ENCODE results near the gene SOX8.

The SOX8 gene

GRCh38 chr16:986411-986810 is 4.8 kb downstream of the SOX8 start:
- no peak for DNase-seq

DNA sequence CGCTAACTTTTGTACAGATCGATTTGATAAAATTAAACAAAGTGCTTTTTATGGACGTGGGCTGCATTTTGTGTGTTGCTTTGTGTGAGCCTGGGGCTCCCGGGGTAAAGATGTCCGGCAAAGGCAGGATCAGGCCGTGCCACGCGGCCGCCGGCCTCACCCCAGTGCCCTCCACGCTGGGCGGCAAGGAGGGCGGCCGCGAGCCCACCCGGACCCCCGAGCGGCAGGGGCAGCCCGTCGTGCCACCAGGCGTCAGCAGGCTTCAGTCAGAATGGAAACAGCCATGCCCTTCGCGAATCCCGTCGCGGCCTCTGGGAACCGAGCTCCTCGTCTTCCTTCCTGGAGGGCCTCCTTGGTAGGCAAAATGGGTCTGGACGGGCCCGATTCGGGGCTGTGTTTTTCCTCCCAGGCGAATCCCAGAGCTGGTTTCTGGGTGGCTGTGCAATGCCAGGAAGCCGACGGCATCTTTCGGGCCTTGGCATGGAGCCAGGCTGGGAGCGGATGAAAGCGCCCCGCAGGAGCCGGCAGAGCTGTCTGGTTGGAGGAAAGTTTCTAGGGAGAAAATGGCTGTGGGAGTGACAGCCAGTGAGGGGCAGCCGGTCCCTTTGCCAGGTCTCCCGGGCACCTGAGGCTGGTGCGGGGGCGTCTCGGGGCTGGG is 5.5 kb downstream of the SOX8 start:
- peak in 40 of 51 donors; percentile 20 to 77 (median 52) for DNase-seq

DNA sequence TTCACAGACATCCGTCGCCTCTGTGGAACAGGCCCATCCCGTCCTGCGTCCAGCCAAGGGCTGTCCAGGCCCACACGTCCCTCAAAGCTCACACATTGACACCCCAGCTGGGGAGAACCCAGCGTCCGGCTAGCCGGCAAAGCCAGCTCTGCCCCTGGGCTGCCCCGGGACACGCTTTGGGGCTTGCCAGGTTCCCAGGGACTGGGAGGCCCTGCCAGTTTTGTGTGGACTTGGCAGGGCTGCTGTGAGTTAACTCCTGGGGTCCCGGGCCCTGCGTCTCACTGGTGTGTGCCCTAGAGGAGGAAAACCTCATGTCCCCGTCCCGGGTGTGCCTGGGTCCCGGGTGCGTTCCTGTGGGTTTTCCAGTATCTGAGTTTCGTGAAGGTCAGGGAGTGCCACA is 6.3 kb downstream of the SOX8 start:
- peak in 47 of 51 donors; percentile 34 to 89 (median 69) for DNase-seq

DNA sequence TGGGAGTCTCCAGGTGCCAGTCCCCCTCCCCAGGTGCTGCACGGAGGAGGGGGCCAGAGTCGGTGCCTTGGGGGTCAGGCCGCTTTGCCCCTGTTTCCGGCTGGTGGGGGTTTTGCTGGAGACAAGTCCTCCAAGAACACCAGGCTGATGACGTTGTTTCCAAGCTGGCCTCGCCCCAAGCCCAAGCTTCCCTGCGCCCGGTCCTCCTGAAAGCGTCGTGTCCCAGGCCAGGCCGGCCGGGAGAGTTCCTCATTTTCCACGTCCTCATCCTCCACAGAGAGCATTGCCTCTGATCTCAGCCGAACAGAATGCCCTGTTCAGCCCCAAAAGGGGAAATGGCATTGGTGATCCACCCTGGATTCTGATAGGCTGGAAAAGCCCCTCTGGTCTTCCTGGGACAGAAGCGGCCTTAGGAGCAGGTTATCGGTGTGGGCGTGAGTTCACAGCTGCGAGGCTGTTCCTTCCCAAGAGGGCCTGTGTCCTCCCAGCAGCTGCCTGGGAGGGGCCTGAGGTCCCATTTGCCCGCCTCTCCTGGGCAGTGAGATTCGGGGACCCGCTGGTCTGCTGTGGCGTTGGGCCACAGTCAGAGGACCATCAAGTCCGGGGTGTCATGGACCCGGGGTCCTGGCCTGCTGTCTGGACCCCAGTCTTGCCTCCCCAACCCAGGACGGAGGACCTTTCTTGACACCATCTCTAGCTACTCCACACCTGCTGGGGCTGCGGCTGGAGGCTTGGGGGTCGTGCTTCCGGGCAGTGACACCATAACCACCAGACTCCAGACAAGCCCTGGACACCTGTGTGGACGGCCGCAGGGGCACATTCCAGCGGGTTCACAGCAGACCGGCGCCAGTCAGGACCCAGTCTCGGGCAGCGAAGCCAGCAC is 7.1 kb downstream of the SOX8 start:
- peak in 37 of 51 donors; percentile 17 to 72 (median 49) for DNase-seq

DNA sequence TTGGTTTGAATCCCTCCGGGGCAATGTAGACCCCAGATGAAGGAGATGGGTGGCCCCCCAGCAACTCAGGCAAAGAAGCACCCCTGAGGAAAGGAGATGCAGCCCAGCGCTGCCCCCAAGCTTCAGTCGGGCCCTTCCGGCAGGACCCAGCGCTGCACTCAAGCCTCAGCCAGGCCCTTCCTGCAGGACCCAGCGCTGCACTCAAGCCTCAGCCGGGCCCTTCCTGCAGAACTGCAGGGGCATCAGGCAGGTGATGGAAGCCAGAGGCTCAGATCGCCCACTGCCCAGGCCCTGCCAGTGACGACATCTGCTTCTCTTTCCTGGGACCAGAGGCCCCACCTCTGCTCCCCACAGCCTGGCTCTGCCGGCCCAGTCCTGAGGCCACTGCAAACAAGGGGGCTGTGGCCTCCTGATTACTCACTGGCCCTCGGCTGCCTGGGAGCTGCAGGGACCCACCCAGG is 7.8 kb downstream of the SOX8 start:
- peak in 4 of 51 donors; percentile 7 to 27 (median 22) for DNase-seq

GRCh38 chr16:990516-991291 is 9.1 kb downstream of the SOX8 start:
- DNase-seq = peak in 46 of 51 donors; percentile 26 to 93 (median 71)

GRCh38 chr16:991345-991744 is 9.8 kb downstream of the SOX8 start:
- peak in 15 of 51 donors; percentile 36 to 77 (median 51) for DNase-seq

GRCh38 chr16:991773-992172 is 10.2 kb downstream of the SOX8 start:
- peak in 5 of 51 donors; percentile 16 to 64 (median 47) for DNase-seq

GRCh38 chr16:993731-994130 is 12.2 kb downstream of the SOX8 start:
- DNase-seq = no peak

- no peak for DNase-seq
These were observed 13.5 kb downstream of the SOX8 start for GRCh38 chr16:995087-995486.

DNA sequence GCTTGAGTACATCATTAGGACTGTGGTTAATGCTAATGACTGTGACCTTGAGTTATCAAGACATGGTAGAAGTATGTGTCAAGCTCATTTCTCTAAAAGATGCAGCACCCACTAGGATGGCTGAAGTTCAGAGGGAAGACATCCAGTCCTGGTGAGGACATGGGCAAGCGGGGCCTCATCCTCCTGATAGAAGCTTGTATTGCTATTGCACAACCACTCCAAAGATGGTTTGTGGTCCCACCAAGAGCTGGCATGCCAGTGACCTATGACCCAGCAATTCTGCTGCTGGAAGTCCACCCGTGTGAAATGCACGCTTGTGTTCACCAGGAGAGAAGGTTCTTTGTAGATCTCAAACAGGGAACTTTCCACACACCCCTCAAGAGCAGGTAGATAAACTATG is 14.2 kb downstream of the SOX8 start:
- DNase-seq = no peak

- no peak for DNase-seq
These were observed 15.1 kb downstream of the SOX8 start for GRCh38 chr16:996681-997080.

DNA sequence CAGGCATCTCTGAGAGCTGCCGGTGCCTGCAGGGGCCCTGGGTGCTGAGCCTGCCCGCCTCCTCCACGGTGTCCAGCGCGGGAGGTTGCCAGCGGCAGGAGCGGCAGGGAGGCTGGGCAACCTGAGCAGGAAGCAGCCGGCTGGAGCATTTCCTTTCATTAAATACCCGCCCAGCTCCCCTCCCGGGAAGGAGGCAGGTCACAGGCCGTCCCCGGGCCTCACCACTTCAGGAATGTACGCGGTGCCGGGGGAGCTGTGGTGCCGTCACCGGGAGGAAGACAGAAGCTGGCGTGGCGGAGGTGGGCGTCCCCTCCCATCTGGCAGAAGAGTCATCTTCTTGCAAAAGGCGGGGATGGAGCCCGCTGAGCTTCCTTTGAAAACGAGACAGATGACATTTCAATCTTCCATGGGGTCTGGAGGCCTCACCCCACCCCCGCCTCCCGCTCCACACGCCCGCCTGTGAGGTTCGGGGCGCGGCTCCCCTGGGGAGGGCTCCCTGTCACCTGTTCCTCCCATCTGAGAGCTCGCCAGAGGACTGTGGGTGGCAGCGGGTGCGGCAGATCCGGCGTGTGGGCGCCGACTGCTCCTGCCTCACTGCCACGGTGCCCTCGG is 16.0 kb downstream of the SOX8 start:
- peak in 5 of 51 donors; percentile 39 to 70 (median 60) for DNase-seq

DNA sequence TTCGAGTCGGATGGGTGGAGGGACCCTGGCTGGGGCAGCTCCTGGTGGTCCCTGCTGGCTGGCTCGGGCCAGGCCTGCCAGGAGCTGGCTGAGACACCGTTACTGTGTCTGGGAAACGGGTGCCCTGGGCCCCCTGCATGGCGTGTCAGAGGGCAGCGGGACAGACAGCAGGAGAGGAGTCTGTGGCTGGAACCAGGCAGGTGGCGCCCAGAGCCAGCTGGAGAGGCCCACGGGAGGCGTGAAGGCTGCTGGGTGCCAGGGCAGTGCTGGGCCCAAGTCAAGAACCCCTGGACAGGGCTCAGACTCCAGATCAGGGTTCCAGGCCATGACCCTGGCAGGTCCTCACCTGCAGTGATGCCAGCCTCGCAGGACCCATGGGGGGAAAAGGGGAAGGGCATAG is 16.6 kb downstream of the SOX8 start:
- no peak for DNase-seq

DNA sequence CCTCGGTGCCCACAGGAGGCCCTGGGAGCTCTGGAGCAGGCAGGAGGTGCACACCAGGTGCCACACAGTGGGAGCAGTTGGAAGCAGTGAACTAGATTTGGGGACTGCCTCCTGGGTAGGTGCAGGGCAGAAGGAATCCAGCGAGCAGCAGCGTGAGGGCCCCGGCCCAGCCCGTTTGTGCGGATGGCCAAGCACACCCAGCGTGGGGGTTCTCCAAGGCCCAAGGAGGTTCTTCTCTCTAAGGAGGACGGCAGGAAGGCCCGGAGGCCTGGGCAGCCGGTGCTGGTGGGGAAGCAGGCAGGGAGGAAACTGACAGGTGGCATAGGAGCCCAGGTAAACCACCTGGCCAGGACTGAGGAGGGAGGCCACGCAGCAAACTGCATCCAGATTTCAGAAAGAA is 17.0 kb downstream of the SOX8 start:
- DNase-seq = no peak

- DNase-seq = no peak
These were observed 18.1 kb downstream of the SOX8 start for GRCh38 chr16:999677-1000076.

- DNase-seq = no peak
These were observed 19.0 kb downstream of the SOX8 start for GRCh38 chr16:1000608-1001007.

DNA sequence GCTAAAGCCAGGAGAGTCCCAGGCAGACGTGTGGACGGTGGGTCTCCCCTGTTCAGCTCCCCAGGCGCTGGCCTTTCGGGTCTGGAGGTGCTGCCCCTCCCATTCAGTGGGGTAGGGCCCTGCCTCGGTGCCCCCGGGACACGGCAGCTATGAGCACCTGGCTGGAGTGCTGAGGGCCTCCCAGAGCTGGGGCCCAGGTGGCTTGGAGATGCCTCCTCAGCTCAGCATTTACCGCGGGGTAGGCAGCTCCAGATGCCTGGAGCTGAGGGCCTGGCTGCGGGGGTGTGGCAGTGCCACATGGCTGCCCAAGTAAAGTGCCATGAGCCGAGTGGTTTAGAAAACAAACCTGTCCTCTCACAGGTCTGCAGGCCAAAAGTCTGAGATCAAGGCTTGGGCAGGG is 19.5 kb downstream of the SOX8 start:
- no peak for DNase-seq

DNA sequence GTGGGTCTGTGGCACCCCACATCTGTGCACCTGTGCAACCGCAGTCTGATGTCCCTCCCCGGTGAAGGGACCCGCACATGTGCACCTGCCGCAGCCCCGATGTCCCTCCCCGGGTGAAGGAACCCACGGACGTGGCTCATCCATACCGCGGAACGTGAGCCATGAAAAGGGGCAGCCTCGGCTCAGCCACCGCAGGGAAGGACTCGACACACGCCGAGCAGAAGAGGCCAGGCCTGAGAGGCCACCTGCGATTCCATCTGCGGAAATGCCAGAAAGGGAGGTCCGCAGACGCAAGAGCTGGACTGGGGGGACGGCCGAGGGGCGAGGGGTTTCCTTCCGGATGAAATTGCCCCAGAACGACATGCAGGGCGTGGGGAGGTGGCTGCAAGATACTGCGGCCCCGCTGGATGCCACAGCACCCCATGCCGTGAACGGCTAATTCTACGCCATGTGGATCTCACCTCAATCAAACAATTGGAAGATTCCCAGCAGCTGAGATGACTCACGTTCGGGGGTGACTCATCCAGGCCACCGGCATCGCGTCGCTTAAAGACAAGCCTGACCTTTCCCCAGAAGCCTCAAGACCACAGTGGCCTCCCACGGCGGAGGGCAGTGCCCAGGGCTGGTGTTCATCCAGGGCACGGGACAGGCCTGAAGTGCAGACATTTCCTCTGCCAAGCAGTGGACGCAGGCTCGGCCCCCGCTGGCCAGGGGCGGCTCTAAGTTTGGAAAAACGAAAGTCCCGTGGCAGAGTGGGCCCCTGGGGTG is 21.0 kb downstream of the SOX8 start:
- peak in 4 of 51 donors; percentile 15 to 55 (median 24) for DNase-seq
